GM23248 (cell line): Measurements from ENCODE around the gene ITGAL. TPM values are rescaled to one million over a fixed set of nuclear protein-coding genes. Genes with fewer than 3 reads are reported as not detected.
A peak's percentile ranks its signal among the peaks of the same experiment; 100 is the strongest.

Source experiments
- DNase-seq: peaks from one replicate; pipeline ENCODE4 v3.0.0-alpha.2; 2015
- H2AFZ ChIP-seq: fragments of 200-600 bp; sonication (generic); 2 replicates; pipeline ENCODE4 v1.6.1; 2016; ENCODE audit warnings: antibody characterized with exemption
- H3F3A ChIP-seq: fragments of 200-600 bp; sonication (generic); 2 replicates; pipeline ENCODE4 v1.6.1; 2016; ENCODE audit warnings: mild to moderate bottlenecking, antibody characterized with exemption, mixed run types; ENCODE audit not compliant: insufficient read depth
- H3K27ac ChIP-seq: fragments of 200-600 bp; sonication (generic); 2 replicates; pipeline ENCODE4 v1.5.1; 2016; ENCODE audit warnings: mild to moderate bottlenecking
- H3K27me3 ChIP-seq: fragments of 200-600 bp; sonication (generic); replicated peaks from 2 replicates; pipeline ENCODE4 v1.6.1; 2016; ENCODE audit warnings: mild to moderate bottlenecking; ENCODE audit not compliant: insufficient read depth
- H3K36me3 ChIP-seq: fragments of 200-600 bp; sonication (generic); 2 replicates; pipeline ENCODE4 v1.6.1; 2016; ENCODE audit warnings: low read depth, mild to moderate bottlenecking
- H3K4me1 ChIP-seq: fragments of 200-600 bp; sonication (generic); 2 replicates; pipeline ENCODE4 v1.6.1; 2016; ENCODE audit warnings: mild to moderate bottlenecking; ENCODE audit not compliant: insufficient read depth
- H3K4me2 ChIP-seq: fragments of 200-600 bp; sonication (generic); one replicate; pipeline ENCODE4 v1.6.1; 2016; ENCODE audit warnings: mild to moderate bottlenecking; ENCODE audit not compliant: unreplicated experiment
- H3K4me3 ChIP-seq: fragments of 200-600 bp; sonication (generic); 2 replicates; pipeline ENCODE4 v1.5.1; 2016; ENCODE audit warnings: mild to moderate bottlenecking
- H3K79me2 ChIP-seq: fragments of 200-600 bp; sonication (generic); 2 replicates; pipeline ENCODE4 v1.6.1; 2016; ENCODE audit warnings: mild to moderate bottlenecking; ENCODE audit not compliant: insufficient read depth
- H3K9ac ChIP-seq: fragments of 200-600 bp; sonication (generic); 2 replicates; pipeline ENCODE4 v1.6.1; 2016; ENCODE audit warnings: mild to moderate bottlenecking
- H3K9me2 ChIP-seq: fragments of 200-600 bp; sonication (generic); 2 replicates; pipeline ENCODE4 v1.6.1; 2016; ENCODE audit warnings: mixed run types, mild to moderate bottlenecking, moderate library complexity; ENCODE audit not compliant: insufficient read depth
- H3K9me3 ChIP-seq: fragments of 200-600 bp; sonication (generic); one replicate; pipeline ENCODE4 v1.6.1; 2017; ENCODE audit warnings: low read depth
- H4K20me1 ChIP-seq: fragments of 200-600 bp; sonication (generic); 2 replicates; pipeline ENCODE4 v1.6.0; 2016; ENCODE audit not compliant: insufficient read depth
- EZH2 ChIP-seq: fragments of 200-600 bp; sonication (generic); IDR thresholded peaks from 2 replicates; pipeline ENCODE4 v1.6.1; 2018; ENCODE audit warnings: antibody characterized with exemption, mild to moderate bottlenecking; ENCODE audit not compliant: insufficient read depth, poor library complexity, severe bottlenecking
- EZH2phosphoT487 ChIP-seq: fragments of 200-600 bp; sonication (generic); IDR thresholded peaks from 2 replicates; pipeline ENCODE4 v1.6.1; 2018; ENCODE audit warnings: antibody characterized with exemption, moderate library complexity, mild to moderate bottlenecking, low read depth; ENCODE audit not compliant: insufficient read depth
- WGBS, 2 experiments: methylation state at CpG; one replicate each; pipeline ENCODE4 v1.1.6; 2015 to 2017; ENCODE audit warnings: low lambda C conversion rate in 2 of 2, low coverage in 1 of 2; ENCODE audit errors: missing lambda C conversion rate in 2 of 2; 5-methylcytosine and 5-hydroxymethylcytosine counted together
- in situ Hi-C: fragments of 300-500 bp; cut with MboI; formaldehyde crosslinking; loops from 2 replicates; pipeline ENCODE4 v1.15.0; 2020
- polyA plus RNA-seq: library from polyadenylated mRNA; unstranded; fragments of >200 nt; fragmentation: Nextera tagmentation; extraction: Ambion mirVana; gene quantifications from 2 replicates; pipeline ENCODE4 v1.2.1, GENCODE V29; 2016
- total RNA-seq: library from RNA; depleted of rRNA; stranded (reverse); fragments of >200 nt; shearing (Covaris generic); gene quantifications from 2 replicates; pipeline ENCODE4 v1.2.3, GENCODE V29; 2014; rRNA removed

The ITGAL gene
- total RNA-seq (0.65 TPM in 1 of 2 replicates, not detected in the other), polyA plus RNA-seq (0.27 TPM in 1 of 2 replicates, not detected in the other)

DNA sequence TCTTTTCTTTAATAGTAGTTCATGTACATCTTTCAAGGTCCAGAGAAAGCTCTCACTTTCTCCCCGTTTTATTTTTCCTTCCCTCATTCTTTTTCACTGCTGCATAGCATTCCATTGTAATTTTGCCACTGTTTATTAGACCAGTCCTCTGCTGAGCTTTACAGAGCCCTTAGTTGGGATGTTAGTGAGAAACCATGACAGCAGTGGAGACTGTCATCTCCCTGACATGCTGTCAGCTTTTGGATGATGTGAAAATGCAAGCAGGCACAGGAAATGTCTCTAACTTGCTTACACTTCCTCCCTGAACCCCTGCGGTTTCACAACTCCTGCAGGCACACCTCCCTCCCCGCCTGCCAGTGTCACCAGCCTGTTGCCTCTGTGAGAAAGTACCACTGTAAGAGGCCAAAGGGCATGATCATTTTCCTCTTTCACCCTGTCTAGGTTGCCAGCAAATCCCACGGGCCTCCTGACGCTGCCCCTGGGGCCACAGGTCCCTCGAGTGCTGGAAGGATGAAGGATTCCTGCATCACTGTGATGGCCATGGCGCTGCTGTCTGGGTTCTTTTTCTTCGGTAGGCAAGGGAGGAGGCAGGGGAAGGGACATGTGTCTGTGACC lies at the start of gene ITGAL:
ITGAL (plus strand) TSS at position 415 of the 615 bp plus-strand sequence; CDS start at position 511, 96 bp downstream.
- H3K4me3 ChIP-seq = no peak within 1 kb of the TSS
- H2AFZ ChIP-seq = no peak within 1 kb of the TSS
- peaks cover 48% of the 10 kb centered on the region for H3K27me3 ChIP-seq
- H3K27ac ChIP-seq = no peak within 1 kb of the TSS
- no peak for TF ChIP-seq EZH2phosphoT487
- no peaks in the 10 kb centered on the region for H3K36me3 ChIP-seq
- H3K79me2 ChIP-seq = no peaks in the 10 kb centered on the region
- no peaks in the 10 kb centered on the region for H3K9me3 ChIP-seq
- DNase-seq = no peak
- no peak within 1 kb of the TSS for H3K4me2 ChIP-seq
- no peaks in the 10 kb centered on the region for H4K20me1 ChIP-seq
- in situ Hi-C loops = no loop called here
- WGBS, 2 experiments = 52 to 55% methylated on average over 8 of the region's 8 CpGs
- no peak within 1 kb of the TSS for H3K9ac ChIP-seq
- peaks cover 6% of the 10 kb centered on the region; the same call in 1 of the 2 replicates for H3F3A ChIP-seq
- no peaks in the 10 kb centered on the region for H3K9me2 ChIP-seq
- H3K4me1 ChIP-seq = no peaks in the 10 kb centered on the region

- 91 to 94% methylated on average over 4 of the region's 4 CpGs for WGBS, 2 experiments
- H3K27me3 ChIP-seq = no peaks in the 10 kb centered on the region
Observed at GRCh38 chr16:30428055-30428454, 44.5 kb upstream of the ITGAL start.

GRCh38 chr16:30429418-30429677 lies 43.2 kb upstream of the ITGAL start:
- no peak overlapping the region for H3K27ac ChIP-seq
- H3K36me3 ChIP-seq = no peaks in the 10 kb centered on the region
- no peaks in the 10 kb centered on the region for H4K20me1 ChIP-seq
- no peak for TF ChIP-seq EZH2
- no peak for TF ChIP-seq EZH2phosphoT487
- H3K4me1 ChIP-seq = 0 out of 2 replicates have a peak, but pooled peaks cover 6% of the 10 kb centered on the region
- in situ Hi-C loops = no loop called here
- no peaks in the 10 kb centered on the region for H3F3A ChIP-seq
- no peak for DNase-seq
- 6% methylated on average over 11 of the region's 11 CpGs for WGBS, 2 experiments
- H3K27me3 ChIP-seq = no peaks in the 10 kb centered on the region
- H3K9me3 ChIP-seq = no peaks in the 10 kb centered on the region
- H3K9ac ChIP-seq = peak overlapping the region; percentile 70
- H2AFZ ChIP-seq = peak overlapping the region; percentile 93
- H3K4me2 ChIP-seq = peak overlapping the region; percentile 85
- peak overlapping the region; percentile 84 for H3K4me3 ChIP-seq
- H3K79me2 ChIP-seq = peaks cover 15% of the 10 kb centered on the region; the same call in 1 of the 2 replicates
- H3K9me2 ChIP-seq = no peaks in the 10 kb centered on the region

More at GRCh38 chr16:30428055-30428454, 44.5 kb upstream of the ITGAL start:
- Histone ChIP-seq H3K9me3 (no peaks in the 10 kb centered on the region), H3K27ac (no peak overlapping the region), H3K4me3 (no peak overlapping the region), H3K79me2 (peaks cover 15% of the 10 kb centered on the region; the same call in 1 of the 2 replicates), H3K9ac (no peak overlapping the region), H3K4me1 (0 out of 2 replicates have a peak, but pooled peaks cover 6% of the 10 kb centered on the region), H3K9me2 (no peaks in the 10 kb centered on the region), H3K4me2 (no peak overlapping the region), H2AFZ (no peak overlapping the region), H3F3A (no peaks in the 10 kb centered on the region), H3K36me3 (no peaks in the 10 kb centered on the region; the same call in 1 of the 2 replicates), H4K20me1 (no peaks in the 10 kb centered on the region)
- DNase-seq = no peak
- no peak for TF ChIP-seq EZH2phosphoT487
- in situ Hi-C loops = no loop called here

- Histone ChIP-seq H3K4me2 (peak within 1 kb of the TSS; percentile 85), H3K4me3 (peak within 1 kb of the TSS; percentile 84), H4K20me1 (no peaks in the 10 kb centered on the region), H3K9me3 (no peaks in the 10 kb centered on the region), H2AFZ (peak within 1 kb of the TSS; percentile 93), H3K27ac (peak within 1 kb of the TSS; percentile 16), H3K9me2 (no peaks in the 10 kb centered on the region), H3K4me1 (0 out of 2 replicates have a peak, but pooled peaks cover 6% of the 10 kb centered on the region), H3K36me3 (no peaks in the 10 kb centered on the region), H3F3A (no peaks in the 10 kb centered on the region), H3K79me2 (peaks cover 15% of the 10 kb centered on the region; the same call in 1 of the 2 replicates), H3K27me3 (no peaks in the 10 kb centered on the region), H3K9ac (peak within 1 kb of the TSS; percentile 70)
- in situ Hi-C loops = no loop called here
- DNase-seq = peak; percentile 99
- TF ChIP-seq EZH2phosphoT487 = no peak
- TF ChIP-seq EZH2 = no peak
- 0 to 2% methylated on average over 46 to 49 of the region's 49 CpGs for WGBS, 2 experiments
Observed at GRCh38 chr16:30429678-30430427, 42.7 kb upstream of the ITGAL start, which contains the start of gene DCTPP1. Gene DCTPP1, minus strand, starts transcription at chr16:30430030. Its CDS starts 50 bp downstream, at chr16:30429980.
